Measurements from ENCODE around the gene NLRP1. TPM values are rescaled to one million over a fixed set of nuclear protein-coding genes. Genes with fewer than 3 reads are reported as not detected.

The NLRP1 gene
- total and polyA plus RNA-seq, 10 of the 15 experiments (the other 5 are each of a cell fraction or from before 2014, with no cell fraction given) = 2.8 to 21.8 (median 11.9) TPM

GRCh38 chr17:5541610-5542202 lies 42.6 kb downstream of the NLRP1 start:
- H3K9ac ChIP-seq (ENCODE audit: control insufficient read depth, insufficient read depth, low read length) = no peak overlapping the region
- H3K27ac ChIP-seq (ENCODE audit: control insufficient read depth, insufficient read depth) = no peak overlapping the region
- in situ Hi-C loops (cut with MboI) (no loop called here), intact Hi-C loops (cut with micrococcal nuclease; ENCODE audit: unreplicated experiment) (no loop called here)
- H3K9me3 ChIP-seq (replicated peaks; ENCODE audit: control insufficient read depth, insufficient read depth, low read length) = no peaks in the 10 kb centered on the region
- BruUV-seq (replicated peaks) = no TSS peak
- FAIRE-seq = no peak
- WGBS (ENCODE audit: insufficient coverage, insufficient replicate concordance, low lambda C conversion rate, missing lambda C conversion rate) = 100% methylated on average over 6 of the region's 6 CpGs
- peaks cover 5 to 11% of the 10 kb centered on the region in 2 experiments for H3K36me3 ChIP-seq (ENCODE audit: control insufficient read depth in 2 of 2, insufficient read depth in 2 of 2, low read length in 1 of 2)
- POLR2A ChIA-PET = no interaction called here
- TF ChIP-seq NRF1 (conservative IDR thresholded peaks at IDR 0.05; ENCODE audit: low read depth, low read length) = no peak
- no peak for TF ChIP-seq LARP7 (IDR thresholded peaks at IDR 0.05)
- no peak for TF ChIP-seq ZNF622 (IDR thresholded peaks at IDR 0.05)
- no peaks in the 10 kb centered on the region for H3K79me2 ChIP-seq (ENCODE audit: control insufficient read depth, insufficient read depth, low read length)
- DNase-seq (ENCODE audit: low read depth, low spot score) = no peak
- SMC1A ChIA-PET (ENCODE audit: uncharacterized antibody, unreplicated experiment) = no interaction called here
- H4K20me1 ChIP-seq (ENCODE audit: control insufficient read depth, insufficient read depth) = no peaks in the 10 kb centered on the region
- H3K4me3 ChIP-seq = no peak overlapping the region
- RAD21 ChIA-PET (ENCODE audit: unreplicated experiment) = no interaction called here
- H3K4me2 ChIP-seq (ENCODE audit: control insufficient read depth, insufficient read depth) = no peak overlapping the region
- no peak for ATAC-seq
- H3K27me3 ChIP-seq (replicated peaks in 1 of 2; ENCODE audit: control insufficient read depth in 2 of 2, insufficient read depth in 2 of 2, low read length in 1 of 2) = no peaks in the 10 kb centered on the region
- CTCF ChIA-PET = no interaction called here
- no peak overlapping the region for H2AFZ ChIP-seq (ENCODE audit: control insufficient read depth, low read depth, low read length)
- no peaks in the 10 kb centered on the region for H3K4me1 ChIP-seq (ENCODE audit: control insufficient read depth, insufficient read depth, low read length)

- Histone ChIP-seq H3K4me1 (ENCODE audit: control insufficient read depth, insufficient read depth, low read length) (no peaks in the 10 kb centered on the region), H3K4me2 (ENCODE audit: control insufficient read depth, insufficient read depth) (no peak overlapping the region), H3K9me3 (replicated peaks; ENCODE audit: control insufficient read depth, insufficient read depth, low read length) (no peaks in the 10 kb centered on the region), H3K36me3 (ENCODE audit: control insufficient read depth in 2 of 2, insufficient read depth in 2 of 2, low read length in 1 of 2) (peaks cover 5 to 15% of the 10 kb centered on the region in 2 experiments), H3K27me3 (replicated peaks in 1 of 2; ENCODE audit: control insufficient read depth in 2 of 2, insufficient read depth in 2 of 2, low read length in 1 of 2) (no peaks in the 10 kb centered on the region), H3K9ac (ENCODE audit: control insufficient read depth, insufficient read depth, low read length) (no peak overlapping the region), H3K79me2 (ENCODE audit: control insufficient read depth, insufficient read depth, low read length) (no peaks in the 10 kb centered on the region), H3K27ac (ENCODE audit: control insufficient read depth, insufficient read depth) (no peak overlapping the region), H4K20me1 (ENCODE audit: control insufficient read depth, insufficient read depth) (no peaks in the 10 kb centered on the region), H3K4me3 (no peak overlapping the region), H2AFZ (ENCODE audit: control insufficient read depth, low read depth, low read length) (no peak overlapping the region)
- intact Hi-C loops (cut with micrococcal nuclease; ENCODE audit: unreplicated experiment) (no loop called here), in situ Hi-C loops (cut with MboI) (no loop called here)
- ChIA-PET CTCF (no interaction called here), SMC1A (ENCODE audit: uncharacterized antibody, unreplicated experiment) (no interaction called here), RAD21 (ENCODE audit: unreplicated experiment) (no interaction called here), POLR2A (no interaction called here)
- over 99% methylated on average over 7 of the region's 7 CpGs for WGBS (ENCODE audit: insufficient coverage, insufficient replicate concordance, low lambda C conversion rate, missing lambda C conversion rate)
- BruUV-seq (replicated peaks) = no TSS peak
- no peak for FAIRE-seq
- DNase-seq (ENCODE audit: low read depth, low spot score) = no peak
- no peak for ATAC-seq
- TF ChIP-seq ELK1 (IDR thresholded peaks at IDR 0.05; ENCODE audit: low read depth, low read length) (no peak), RELB (IDR thresholded peaks at IDR 0.05; ENCODE audit: low read depth) (no peak), IKZF1 (conservative IDR thresholded peaks at IDR 0.05) (no peak), FOXK2 (IDR thresholded peaks at IDR 0.05) (no peak), CBX5 (IDR thresholded peaks at IDR 0.05; ENCODE audit: low read depth) (no peak), POLR2AphosphoS2 (IDR thresholded peaks at IDR 0.05; ENCODE audit: low read depth, low read length) (no peak), CBX3 (IDR thresholded peaks at IDR 0.05; ENCODE audit: borderline replicate concordance, low read depth) (no peak), BHLHE40 (IDR thresholded peaks at IDR 0.05; ENCODE audit: borderline replicate concordance in 1 of 2, low read depth in 2 of 2, low read length in 1 of 2) (no peak), SIN3A (IDR thresholded peaks at IDR 0.05; ENCODE audit: low read depth, low read length) (no peak), RFX5 (IDR thresholded peaks at IDR 0.05; ENCODE audit: low read depth, low read length) (no peak), PAX8 (IDR thresholded peaks at IDR 0.05) (no peak), TAF1 (IDR thresholded peaks at IDR 0.05; ENCODE audit: borderline replicate concordance, low read depth, low read length) (no peak), NR2C1 (IDR thresholded peaks at IDR 0.05) (no peak), ATF7 (IDR thresholded peaks at IDR 0.05; ENCODE audit: low read depth) (no peak), TCF12 (IDR thresholded peaks at IDR 0.05; ENCODE audit: low read depth, low read length) (no peak)
Measured at GRCh38 chr17:5540321-5540720, 44.0 kb downstream of the NLRP1 start.
